Limb (tissue), 2 donors: Measurements from ENCODE around the gene CTBP1.
A peak's percentile ranks its signal among the peaks of the same experiment; 100 is the strongest.
"Not testable (repeated sequence)": the region's sequence is repeated elsewhere in the genome, so short reads cannot be mapped to it uniquely, and the experiment has no call there.

Source experiments
- DNase-seq, 2 donors: peaks; one replicate each; pipeline ENCODE4 v3.0.0-alpha.2; 2016; ENCODE audit errors: extremely low spot score in 2 of 2

CTBP1 gene

GRCh38 chr4:1248245-1249147 is at the start of gene CTBP1:
Gene CTBP1, minus strand, starts transcription at chr4:1249130. Its CDS starts 7,799 bp downstream, at chr4:1241331.
- DNase-seq = peak; percentile 91 to 93

DNA sequence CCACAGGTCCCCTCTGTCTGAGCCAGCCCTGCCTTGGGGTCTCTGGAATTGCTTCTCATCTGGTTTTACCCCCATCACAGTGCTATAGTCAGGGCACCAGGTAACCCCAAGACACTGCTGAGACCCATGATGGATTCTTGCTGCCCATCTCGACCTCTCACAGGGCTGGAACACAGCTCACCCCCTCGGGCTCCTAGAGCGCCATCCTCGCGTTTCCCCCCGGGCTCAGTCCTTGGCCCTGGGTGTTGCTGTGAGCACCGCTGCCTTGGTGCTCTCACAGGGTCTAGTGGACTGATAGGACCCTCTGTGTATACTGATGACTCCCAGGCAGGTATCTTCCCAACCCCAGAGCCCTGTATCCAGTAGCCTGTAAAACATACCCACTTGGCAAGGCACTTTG is 49.5 kb upstream of the CTBP1 start:
- no peak for DNase-seq

- DNase-seq = no peak
These were observed 48.8 kb upstream of the CTBP1 start for GRCh38 chr4:1297456-1298325.

GRCh38 chr4:1297023-1297395 is 48.1 kb upstream of the CTBP1 start:
- DNase-seq = no peak

- DNase-seq = no peak
These were observed 47.5 kb upstream of the CTBP1 start for GRCh38 chr4:1296324-1297022.

- DNase-seq = no peak
These were observed 46.6 kb upstream of the CTBP1 start for GRCh38 chr4:1295405-1296055.

DNA sequence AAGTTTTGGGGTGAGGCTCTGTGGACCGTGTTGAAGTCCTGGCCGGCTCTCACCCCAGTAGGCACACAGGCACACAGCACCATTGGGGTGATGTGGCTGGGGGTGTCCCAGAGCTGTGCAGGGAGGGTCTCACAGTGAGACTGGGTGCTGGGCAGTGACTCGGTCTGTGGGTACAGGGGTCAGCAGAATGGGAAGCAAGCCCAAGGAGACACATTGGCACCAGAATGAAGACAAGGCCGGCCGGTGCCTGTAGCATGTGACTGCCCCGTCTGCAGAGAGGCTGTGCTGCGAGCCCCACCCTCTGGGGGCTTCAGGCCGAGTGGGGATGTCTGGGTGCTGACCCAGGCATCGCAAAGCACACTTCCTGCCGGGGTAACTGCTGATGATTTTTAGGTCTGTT is 46.0 kb upstream of the CTBP1 start:
- no peak for DNase-seq

DNA sequence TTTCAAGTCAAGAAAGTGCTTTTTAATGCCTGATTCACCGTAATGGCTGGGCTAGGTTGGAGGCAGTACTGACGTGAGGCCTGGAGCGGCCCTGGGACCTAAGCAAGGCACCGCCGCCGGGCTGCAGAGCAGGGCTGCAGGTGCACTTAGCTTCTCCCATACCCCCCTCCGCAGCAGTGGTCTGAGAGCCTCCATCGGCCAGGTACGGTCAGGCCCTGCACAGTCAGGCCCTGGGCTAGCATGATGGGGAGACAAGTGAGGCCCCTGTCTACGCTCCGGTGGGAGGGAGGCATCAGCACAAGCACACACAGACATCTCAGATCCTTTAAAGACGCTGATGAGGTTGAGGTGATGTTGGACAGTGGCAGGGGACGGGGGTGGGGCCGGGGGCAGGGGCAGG is 45.5 kb upstream of the CTBP1 start:
- no peak for DNase-seq

GRCh38 chr4:1293991-1294390 is 45.1 kb upstream of the CTBP1 start:
- DNase-seq = no peak

DNA sequence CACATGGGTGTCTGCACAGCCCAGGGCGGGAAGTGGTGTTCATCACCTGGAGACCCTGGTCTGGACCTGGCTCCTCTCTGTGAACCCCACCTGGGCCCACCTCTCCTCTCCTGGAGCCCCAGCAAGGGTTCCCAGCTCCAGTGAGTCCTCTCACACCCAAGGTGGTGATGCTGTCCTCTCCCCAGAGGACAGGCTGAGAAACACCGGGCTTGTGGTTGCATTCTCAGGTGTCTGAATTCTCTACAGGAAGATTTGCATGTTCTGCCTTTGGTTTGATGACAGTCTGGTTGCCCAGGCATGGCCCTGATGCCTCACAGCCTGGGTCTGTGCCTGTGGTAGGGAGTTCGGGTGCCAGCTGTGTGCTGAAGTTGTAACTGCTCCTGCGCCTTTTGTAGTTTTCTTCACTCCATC is 44.6 kb upstream of the CTBP1 start:
- no peak for DNase-seq

DNA sequence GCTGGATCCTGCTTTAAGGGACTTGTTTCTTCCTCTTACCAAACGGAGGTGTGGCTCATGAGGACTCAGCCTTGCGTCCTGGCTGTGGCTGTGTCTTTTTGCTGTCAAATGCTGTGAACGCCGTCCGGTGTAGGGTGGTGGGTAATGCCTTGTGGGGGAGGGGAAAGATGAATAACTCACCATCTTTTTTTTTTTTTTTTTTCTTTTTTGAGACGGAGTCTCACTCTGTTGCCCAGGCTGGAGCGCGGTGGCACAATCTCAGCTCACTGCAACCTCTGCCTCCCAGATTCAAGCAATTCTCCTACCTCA is 43.7 kb upstream of the CTBP1 start:
- not testable (repeated sequence) for DNase-seq

DNA sequence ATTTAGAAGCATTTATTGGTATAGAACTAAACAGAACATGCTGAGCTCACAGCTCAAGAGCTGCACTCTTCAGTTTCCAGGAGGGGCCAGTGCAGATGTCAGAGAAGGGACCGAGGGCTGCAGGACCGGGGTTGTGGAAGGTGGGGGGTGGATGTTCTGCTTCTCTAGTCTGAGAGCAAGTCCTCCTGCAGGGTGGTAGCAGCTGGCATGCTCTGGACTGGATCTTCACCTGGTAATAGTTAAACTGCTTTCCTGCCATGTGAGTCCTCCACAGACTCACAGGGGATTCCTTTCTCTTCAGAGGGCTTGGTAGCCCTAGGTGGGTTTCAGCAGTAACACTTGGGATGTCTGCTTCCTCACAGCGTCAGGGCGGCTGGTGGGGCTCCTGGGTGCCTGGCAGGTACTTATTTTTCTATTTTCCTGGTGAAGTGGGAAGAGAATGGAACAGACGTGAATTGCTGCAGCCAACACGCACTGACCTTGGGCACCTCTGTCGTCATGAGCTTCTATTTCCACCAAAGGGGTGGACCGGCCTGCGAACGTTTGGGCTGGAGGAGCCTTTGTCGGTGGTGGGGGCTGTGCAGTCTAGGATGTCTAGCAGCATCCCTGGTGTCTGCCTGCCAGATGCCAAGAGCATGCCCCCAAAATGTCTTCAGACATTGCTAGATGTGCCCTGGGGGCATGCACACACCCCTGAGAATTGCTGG is 43.2 kb upstream of the CTBP1 start:
- DNase-seq = no peak

DNA sequence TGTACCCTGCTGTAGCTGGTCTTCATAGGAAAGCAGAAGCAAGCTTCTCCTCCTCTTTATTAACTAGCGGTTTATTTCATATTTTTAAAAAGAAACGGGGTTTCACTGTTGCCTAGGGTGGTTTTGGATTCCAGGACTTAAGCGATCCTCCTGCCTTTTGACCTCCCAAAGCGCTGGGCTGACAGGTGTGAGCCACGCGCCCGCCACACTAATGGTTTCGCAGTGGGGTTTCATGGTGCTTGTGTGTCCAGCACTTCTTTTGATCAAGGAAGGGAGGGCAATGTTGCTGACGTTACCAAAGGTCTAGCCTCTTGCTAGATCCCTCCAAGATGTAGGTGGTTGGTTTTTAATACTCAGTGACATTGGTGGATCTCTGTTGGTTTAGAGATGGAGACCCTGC is 42.2 kb upstream of the CTBP1 start:
- no peak for DNase-seq

- no peak for DNase-seq
These were observed 41.4 kb upstream of the CTBP1 start for GRCh38 chr4:1290165-1290977.

- DNase-seq = peak; percentile 98
These were observed 40.6 kb upstream of the CTBP1 start, which contains the start of gene MAEA for GRCh38 chr4:1289207-1290164. Gene MAEA, plus strand, starts transcription at chr4:1289891. Its CDS starts 23 bp downstream, at chr4:1289914.

GRCh38 chr4:1288786-1289185 is 39.9 kb upstream of the CTBP1 start:
- no peak for DNase-seq

GRCh38 chr4:1285790-1286553 is 37.0 kb upstream of the CTBP1 start:
- DNase-seq = no peak
